Activated CD8-positive, alpha-beta memory T cell treated with anti-CD3 and anti-CD28 coated beads for 48 hours (primary cell): ENCODE results near the gene ZZZ3.
"Not testable (repeated sequence)": the region's sequence is repeated elsewhere in the genome, so short reads cannot be mapped to it uniquely, and the experiment has no call there.

Source experiments
- DNase-seq, 3 experiments: peaks; one replicate each; pipeline ENCODE4 v3.0.0-alpha.2; 2020; ENCODE audit warnings: low read depth in 2 of 3, low spot score in 2 of 3

The ZZZ3 gene

DNA sequence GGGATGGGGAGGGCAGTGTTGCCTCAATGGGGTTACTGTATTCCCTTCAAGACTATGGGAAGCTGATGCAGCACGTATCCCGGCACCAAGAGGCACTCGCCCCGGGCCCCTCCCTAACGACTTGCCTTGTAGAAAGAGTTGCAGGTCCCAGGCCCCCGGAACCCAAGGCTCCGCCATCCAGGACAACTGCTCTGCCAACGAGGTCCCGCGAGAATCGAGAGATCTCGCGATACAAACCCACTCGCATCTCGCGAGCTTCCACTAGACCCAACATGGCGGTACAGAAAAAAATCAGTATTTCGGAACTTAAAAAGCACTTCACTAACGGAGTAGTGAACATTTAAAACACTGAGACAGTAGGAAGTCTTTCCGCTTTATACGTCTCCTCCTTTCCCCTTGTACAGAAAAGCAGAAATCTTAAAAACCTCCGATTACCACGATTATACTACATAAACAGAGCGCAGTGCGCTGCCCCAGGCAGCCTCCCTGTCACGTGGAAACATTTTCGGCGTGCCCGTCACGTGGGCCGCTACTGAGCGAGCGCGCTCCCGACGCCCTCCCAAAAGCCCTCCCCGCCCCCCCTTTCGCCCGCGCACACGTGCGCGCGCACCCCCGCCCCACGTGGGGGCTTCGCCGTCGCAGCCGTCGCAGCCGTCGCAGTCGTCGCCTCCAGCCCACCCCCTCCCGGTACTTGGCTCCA lies at the start of gene ZZZ3:
Gene ZZZ3, minus strand, starts transcription at position 199 of the 700 bp plus-strand sequence. CDS start 49,304 bp downstream, outside the sequence.
- peak; percentile 68 to 73 (median 73) for DNase-seq

DNA sequence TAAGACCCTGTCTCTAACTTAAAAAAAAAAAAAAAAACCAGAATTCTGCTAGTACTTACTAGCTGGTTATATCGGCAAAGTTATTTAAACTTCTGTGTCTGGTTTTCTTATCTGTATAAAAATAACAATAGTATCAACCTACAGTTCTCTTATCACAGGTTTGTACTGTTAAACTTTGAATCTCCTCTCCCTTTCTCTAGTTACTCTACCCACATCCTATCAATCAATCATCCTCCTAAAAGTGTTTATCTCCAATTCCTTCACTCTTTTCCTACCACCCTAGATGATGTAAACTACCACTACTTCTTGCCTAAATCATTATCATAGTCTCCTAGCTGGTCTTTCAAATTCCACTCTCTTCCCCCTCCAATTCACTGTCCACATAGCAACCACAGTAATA lies 49.6 kb upstream of the ZZZ3 start:
- no peak for DNase-seq

DNA sequence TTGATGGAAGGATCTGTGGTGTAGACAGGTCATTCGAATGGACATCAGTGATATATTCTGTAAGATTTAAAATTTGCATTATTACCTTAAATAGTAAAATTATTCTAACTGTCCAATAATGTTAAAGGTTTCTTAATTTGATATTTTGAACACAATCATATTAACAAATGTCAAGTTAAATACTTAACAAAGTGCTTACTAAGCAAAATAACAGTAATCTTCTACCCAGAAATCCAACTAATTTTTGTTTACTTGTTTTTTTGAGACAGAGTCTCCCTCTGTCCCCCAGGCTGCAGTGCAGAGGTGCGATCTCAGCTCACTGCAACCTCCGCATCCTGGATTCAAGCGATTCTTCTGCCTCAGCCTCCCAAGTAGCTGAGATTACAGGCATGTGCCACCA lies 43.2 kb upstream of the ZZZ3 start:
- no peak for DNase-seq

DNA sequence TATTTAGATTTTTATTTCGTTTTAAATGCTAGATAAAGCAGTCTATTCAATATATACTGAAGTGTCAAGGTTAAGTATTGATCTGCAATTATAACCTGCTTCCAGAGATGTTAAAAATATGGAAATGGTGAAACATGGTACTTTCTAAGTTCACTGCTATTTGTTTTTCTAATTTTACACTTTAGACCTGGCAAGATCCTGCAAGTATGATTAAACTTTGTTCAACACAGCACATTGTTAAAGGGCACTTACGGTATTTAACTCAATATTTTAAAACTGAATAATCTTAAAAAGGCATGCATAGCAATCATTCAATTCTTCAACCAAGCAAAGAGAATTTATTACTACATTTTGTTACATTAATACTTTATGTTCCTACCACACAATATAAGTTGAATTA lies 35.7 kb upstream of the ZZZ3 start:
- no peak for DNase-seq

DNA sequence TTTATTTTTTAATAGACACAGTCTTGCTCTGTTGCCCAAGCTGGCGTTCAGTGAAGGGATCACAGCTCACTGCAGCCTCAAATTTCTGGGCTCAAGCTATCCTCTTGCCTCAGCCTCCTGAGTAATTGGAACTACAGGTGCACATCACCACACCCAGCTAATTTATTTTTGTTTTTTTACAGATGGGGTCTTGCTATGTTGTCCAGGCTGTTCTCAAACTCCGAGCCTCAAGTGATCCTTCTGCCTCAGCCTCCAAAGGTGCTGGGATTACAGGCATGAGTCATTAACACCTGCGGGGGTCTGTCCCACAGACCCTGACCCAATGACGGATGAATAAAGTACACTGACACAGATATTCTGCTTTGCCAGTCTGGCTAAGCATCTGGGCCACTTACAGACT lies 33.6 kb upstream of the ZZZ3 start:
- no peak for DNase-seq

DNA sequence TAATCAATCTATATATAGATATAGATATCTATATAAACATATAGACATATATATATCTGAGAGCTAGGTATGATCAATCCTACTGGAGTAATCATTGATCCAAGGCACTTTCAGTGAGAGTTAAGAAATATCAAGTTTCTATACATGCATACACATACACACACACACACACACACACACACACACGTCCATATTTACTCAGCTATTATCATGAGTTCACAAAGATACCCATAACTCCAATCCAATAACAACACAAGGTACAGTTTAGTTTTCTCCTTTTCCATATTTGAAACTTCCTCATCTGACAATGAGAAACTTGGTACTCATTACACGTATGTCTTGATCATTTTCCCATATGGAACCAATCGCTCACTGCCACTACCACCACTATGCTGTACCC lies 27.3 kb upstream of the ZZZ3 start:
- DNase-seq: no peak

DNA sequence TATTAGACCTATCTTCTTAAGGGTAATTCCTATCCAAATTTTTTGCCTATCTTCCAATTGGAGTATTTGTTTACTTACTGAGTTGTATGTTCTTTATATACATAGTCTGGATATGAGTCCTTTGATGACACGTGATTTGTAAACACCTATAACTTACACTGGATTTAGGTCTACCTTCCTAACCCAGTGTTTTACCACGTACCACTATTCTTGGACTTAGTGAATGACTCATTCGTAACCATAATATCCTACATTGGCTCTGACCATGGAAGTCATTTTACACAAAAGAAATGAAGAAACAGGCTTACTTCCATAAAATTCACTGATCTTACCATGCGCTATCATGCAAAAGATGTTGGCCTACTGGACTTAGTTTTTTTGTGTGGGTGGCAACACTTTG lies 23.9 kb upstream of the ZZZ3 start:
- no peak for DNase-seq

DNA sequence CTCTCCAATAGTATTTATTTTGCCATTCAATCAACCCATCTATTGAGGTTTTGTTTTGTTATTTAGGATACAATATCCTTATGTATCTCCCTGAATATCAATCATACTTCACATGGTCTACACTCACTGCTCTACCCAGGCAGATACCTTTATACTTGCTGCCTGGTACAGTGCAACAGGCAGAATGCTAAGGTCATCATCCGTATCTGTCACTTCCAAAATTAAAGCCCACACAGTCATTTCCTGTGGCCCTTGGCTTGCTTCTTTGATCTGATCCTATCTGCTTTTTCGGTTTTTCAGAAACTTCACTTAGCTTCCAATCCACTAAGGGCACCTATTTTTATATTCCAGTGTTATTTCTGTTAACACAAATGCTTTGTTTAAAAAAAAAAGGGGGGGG lies 22.3 kb upstream of the ZZZ3 start:
- DNase-seq: no peak

DNA sequence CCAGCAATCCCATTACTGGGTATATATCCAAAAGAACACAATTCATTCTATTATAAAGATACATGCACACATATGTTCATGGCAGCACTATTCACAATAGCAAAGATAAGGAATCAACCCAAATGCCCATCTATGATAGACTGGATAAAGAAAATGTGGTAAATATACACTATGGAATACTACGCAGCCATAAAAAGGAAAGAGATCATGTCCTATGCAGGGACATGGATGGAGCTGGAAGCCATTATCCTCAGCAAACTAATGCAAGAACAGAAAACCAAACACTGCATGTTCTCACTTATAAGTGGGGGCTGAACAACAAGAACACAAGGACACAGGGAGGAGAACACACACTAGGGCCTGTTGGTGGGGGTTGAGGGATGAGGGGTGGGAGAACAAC lies 17.2 kb upstream of the ZZZ3 start:
- not testable (repeated sequence) for DNase-seq

DNA sequence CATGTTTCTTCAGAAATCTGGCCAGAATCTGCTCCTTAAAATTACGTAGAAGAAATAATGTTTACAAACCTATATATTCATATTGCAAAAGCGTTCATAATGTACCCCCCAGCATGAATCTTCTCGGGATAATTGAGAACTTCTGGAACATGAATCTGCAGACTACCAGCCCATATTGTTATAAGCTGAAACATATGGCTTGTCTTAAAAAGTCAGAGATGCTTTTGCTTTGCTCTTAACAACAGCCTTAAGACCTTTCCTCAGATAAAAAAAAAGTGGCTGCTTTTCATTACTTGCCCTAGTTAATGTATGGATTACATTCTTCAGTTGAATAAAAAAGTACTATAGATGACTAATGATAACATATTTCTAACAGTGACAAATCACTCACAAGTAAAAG lies 15.0 kb upstream of the ZZZ3 start:
- no peak for DNase-seq

DNA sequence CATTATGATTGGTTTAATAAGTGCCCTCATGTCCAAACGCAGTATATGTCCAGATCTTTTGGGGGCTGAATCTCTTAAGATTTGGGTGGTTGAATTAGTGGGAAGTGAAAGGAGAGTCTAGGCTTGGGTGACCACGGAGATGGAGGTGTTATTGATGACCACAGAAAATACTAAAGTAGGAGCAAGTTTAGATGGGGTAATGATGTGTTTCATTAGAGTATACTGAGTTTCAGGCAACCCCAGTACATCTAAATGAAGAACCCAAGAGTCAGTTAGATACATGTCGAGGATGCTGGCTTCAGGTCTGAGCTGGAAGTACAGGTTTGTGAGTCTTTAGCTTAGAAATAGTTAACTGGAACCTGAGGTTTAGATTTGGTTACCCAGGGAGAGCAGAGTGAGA lies 6.5 kb upstream of the ZZZ3 start:
- DNase-seq: no peak

DNA sequence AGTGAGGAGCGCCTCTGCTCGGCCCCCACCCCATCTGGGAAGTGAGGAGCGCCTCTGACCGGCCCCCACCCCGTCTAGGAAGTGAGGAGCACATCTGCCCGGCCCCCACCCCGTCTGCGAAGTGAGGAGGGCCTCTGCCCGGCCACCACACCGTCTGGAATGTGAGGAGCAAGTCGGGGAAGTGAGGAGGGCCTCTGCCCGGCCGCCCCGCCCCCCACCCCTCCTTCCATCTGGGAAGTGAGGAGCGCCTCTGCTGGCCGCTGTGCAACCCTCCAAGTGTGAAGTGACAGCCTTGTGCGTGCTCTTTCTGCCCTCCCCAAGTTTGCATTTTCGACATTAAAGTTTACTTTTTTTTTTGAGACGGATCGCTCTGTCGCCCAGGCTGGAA lies 5.1 kb upstream of the ZZZ3 start:
- no peak for DNase-seq

DNA sequence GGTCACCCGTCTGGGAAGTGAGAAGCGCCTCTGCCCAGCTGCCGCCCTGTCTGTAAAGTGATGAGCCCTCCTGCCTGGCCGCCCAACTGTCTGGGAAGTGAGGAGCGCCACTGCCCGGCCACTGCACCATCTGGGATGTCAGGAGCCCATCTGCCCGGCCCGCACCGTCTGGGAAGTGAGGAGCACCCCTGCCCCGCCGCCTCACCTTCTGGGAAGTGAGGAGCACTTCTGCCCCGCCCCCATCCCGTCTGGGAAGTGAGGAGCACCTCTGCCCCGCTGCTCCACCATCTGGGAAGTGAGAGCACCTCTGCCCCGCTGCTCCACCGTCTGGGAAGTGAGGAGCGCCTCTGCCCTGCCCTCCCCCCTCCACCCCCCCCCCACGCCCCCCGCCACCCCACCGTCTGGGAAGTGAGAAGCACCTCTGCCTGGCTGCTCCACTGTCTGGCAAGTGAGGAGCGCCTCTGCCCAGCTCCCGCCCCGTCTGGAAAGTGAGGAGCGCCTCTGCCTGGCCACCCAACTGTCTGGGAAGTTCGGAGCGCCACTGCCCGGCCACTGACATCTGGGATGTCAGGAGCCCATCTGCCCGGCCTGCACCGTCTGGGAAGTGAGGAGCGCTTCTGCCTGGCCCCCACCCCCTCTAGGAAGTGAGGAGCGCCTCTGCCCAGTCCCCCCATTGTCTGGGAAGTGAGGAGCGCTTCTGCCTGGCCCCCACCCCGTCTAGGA lies 4.5 kb upstream of the ZZZ3 start:
- DNase-seq: no peak

DNA sequence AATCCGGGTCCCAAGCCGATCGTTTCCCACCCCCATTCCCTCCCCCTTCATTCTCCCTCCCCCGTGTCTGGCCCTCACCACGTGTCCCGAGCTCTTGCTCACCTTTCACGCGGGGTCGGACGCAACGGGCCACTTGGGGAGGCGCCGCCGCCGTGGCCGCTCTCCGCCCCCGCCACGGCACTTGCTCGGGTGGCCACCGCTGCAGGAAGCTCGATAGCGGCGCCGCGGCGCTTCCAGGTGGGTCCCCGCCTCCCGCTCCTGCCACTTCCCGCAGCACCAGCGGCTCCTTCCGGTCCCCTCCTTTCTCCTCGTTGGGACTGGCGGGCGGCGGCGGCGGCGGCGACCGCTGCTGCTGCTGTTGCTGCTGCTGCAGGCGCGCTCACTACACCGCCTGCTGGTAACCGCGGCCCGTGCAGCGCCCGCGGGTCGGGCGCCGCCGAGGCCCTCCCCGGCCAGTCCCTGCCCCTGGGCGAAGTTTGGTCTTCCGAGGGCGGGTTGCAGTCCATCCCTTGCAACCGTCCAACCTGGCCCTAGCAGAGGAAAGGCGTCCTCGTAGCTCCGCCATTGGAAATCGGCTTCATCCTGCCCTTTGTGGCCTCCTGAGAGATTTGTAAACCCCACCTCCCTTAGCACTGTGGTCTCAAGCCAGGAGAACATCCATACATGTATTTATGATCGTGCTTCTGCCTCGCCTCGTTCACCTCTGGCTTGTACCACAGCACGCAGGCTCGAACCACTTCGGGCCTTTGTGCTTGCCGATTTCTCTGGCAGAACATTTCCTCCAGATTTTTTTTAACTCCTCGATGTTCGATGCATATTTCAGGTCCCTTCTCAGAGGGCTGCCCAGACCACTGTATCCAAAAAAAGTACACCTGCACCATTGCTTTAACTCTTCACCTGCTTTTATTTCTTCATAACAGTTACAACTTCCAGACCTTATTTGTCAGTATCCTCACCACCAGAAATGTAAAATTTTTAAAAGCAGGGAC lies 996 bp upstream of the ZZZ3 start:
- peak; percentile 71 to 89 (median 81) for DNase-seq

DNA sequence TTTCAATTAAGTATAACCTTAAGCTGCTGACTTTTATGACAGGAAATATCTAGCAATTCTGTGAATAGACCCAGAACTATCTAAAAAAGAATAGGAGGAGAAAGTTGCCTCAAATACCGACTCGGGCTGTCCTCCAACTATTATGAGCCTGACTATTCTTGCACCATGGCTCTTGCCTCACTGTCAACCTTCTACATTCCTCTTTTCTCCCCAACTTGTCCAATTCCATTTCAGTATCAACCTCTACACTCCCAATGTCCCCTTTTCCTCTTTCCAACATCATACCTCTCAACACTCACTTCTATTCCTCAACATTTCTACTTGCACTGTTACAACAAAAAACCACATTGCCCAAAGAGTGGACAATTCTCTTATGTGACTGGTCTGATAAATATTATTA lies 2.3 kb downstream of the ZZZ3 start:
- no peak for DNase-seq

DNA sequence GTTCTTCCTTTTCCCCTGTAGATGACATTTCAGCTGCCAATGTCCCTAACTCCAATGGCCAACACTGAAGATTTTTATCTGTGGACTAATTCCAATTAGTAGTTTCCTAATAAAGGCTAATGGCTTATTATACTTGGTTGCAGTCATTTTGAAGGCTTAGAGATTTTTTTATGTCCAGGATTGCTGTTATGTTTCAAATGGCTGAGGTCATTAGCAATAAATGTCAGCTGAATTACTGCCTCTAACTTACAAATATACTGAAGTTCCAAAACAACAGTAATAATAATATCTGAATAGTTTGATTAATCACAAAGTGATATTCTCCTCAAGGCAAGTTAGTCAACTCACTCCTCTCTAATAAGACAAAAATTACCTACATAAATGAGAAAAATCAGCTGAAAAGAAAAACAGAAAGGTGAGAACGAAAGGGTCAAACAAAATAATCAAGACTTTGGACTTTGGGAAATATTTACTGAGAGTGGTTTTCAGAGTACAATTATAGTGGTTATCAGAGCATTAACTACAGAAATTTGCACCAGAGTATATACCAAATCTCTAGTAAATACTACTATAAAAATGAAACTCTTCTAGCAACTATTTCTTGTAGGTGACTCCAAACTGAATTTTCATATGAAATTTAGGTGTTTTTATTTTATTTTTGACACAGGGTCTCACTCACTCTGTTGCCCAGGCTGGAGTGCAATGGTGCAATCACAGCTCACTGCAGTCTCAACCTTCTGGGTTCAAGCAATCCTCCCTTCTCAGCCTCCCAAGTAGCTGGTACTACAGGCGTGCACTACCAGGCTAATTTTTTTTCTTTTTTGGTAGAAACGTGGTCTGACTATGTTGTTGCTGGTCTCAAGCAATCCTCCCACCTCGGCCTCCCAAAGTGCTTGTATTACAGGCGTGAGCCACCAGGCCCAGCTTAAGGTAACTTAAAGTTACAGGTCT lies 3.5 kb downstream of the ZZZ3 start:
- no peak for DNase-seq

DNA sequence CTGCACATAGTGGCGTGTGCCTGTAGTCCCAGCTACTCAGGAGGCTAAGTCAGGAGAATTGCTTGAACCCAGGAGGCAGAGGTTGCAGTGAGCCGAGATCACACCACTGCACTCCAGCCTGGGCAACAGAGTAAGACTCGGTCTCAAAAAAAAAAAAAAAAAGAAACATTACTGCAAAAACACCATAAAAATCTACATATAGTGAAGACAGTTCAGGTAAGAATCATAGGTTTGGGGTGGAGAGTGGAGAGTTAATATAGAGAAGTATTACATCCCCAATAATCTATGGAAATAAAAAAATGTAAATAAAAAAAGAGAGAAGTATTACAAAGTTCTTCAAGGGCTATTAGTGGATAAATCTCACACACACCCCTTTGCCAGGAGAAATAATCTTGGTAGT lies 7.7 kb downstream of the ZZZ3 start:
- DNase-seq: not testable (repeated sequence)

DNA sequence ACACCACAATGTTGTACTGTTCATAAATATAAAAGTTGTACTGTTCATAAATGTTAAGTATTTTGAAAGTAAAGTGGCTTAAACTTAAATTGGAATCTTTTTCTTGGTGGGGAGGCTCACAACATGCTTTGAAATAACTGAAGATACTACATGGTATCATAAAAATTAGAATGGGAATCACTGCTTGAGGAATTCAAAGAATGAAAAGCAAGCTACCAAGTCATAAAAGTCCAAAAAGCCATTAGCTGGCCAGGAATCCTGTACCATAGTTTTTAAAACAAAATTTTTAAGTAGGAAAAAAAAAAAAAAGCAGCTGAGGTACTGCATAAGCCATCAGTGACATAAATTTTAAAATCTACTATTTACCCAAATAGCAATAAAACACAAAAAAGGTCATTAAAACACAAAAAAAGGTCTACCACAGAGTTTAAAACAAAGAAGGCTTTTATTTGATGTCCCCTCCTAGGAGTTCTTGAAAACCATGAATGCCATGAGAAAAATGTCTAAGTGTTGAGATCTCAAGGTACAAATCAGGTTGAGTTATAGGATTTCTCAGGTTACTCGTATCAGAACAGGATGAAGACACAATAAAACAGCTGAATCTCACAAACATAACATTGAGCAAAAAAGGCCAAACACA lies 8.6 kb downstream of the ZZZ3 start:
- no peak for DNase-seq

DNA sequence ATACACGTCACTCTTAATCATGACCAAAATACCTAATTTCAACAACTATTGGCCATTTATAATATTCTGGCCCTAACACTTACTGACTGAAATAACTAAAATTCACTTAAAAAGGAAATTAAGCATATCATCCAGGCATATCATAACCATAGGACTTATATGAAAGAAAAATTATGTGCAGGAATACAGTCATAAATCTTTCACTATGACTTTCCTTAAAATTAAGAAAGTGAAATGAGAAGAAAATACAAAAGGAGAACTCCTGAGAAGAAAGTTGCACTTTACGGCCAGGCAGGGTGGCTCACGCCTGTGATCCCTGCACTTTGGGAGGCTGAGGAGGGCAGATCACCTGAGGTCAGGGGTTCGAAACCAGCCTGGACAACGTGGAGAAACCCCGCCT lies 9.4 kb downstream of the ZZZ3 start:
- DNase-seq: no peak

DNA sequence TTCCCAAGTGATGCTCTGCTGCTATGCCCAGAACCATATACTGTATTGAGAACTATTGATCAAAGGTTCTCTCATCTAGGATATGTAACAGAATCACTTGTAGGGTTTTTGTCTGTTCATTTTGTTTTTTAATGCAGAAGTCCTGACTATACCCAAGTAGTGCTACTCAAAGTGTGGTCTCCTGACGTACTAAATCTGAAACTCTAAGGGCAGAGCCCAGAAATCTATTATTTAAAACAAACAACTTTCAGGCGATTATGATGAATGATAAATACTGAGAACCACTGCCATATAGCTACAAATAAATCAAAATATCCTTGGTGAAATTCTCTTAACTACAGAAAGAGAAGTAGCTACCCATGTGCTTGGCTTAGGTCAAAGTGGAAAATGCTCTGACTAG lies 10.1 kb downstream of the ZZZ3 start:
- no peak for DNase-seq
